NCI-H748 (cell line): ENCODE results near the gene APBA2.

Source experiments
- DNase-seq: peaks from one replicate; lab custom pipeline; 2025; ENCODE audit not compliant: unreplicated experiment; lab: John Stamatoyannopoulos, UW

The APBA2 gene

GRCh38 chr15:28955160-28955992, 69.6 kb downstream of the APBA2 start:
- DNase-seq = peak; percentile 12

GRCh38 chr15:28955993-28956421, 70.2 kb downstream of the APBA2 start:
- no peak for DNase-seq

DNA sequence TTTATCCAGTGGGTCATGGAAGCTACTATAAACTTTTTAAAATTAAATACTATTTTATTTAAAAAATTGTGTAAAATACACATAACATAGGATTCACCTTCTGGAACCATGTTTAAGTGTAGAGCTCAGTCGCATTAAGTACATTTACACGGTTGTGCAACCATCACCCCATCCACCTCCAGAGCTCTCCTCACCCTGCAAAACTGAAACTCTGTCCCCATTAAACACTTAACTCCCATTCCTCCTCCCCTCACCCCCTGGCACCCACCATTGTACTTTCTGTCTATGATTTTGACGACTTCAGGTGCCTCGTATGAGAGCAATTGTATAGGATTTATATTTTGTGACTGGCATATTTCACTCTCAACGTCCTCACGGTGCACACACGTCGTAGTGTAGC, 70.7 kb downstream of the APBA2 start:
- no peak for DNase-seq

- DNase-seq = no peak
These were observed 72.1 kb downstream of the APBA2 start for GRCh38 chr15:28957606-28958498.

GRCh38 chr15:28959326-28959725, 73.6 kb downstream of the APBA2 start:
- DNase-seq = no peak

- DNase-seq = no peak
These were observed 75.2 kb downstream of the APBA2 start for GRCh38 chr15:28960979-28961378.

- no peak for DNase-seq
These were observed 75.6 kb downstream of the APBA2 start for GRCh38 chr15:28961391-28961790.

GRCh38 chr15:28962851-28963710, 77.3 kb downstream of the APBA2 start:
- DNase-seq = peak; percentile 2

DNA sequence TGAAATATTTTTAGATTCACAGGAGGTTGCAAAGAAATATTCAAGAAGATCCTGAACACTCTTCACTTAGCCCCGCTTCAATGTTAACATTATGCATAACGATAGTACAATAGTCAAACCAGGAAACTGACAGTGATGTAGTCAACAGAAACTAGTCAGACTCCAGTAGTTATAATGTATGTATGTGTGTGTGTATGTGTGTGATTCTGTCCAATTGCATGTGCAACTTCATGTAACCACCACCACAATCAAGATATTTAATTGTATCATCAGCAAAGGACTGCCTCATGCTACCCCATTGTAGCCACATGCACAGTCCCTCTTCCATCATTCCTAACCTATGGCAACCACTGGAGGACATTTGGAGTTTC, 77.9 kb downstream of the APBA2 start:
- DNase-seq = no peak

GRCh38 chr15:28964098-28964497, 78.3 kb downstream of the APBA2 start:
- DNase-seq = no peak

- no peak for DNase-seq
These were observed 81.3 kb downstream of the APBA2 start for GRCh38 chr15:28967066-28967465.

- no peak for DNase-seq
These were observed 82.2 kb downstream of the APBA2 start for GRCh38 chr15:28967990-28968389.

GRCh38 chr15:28969511-28970085, 83.8 kb downstream of the APBA2 start:
- DNase-seq = no peak

DNA sequence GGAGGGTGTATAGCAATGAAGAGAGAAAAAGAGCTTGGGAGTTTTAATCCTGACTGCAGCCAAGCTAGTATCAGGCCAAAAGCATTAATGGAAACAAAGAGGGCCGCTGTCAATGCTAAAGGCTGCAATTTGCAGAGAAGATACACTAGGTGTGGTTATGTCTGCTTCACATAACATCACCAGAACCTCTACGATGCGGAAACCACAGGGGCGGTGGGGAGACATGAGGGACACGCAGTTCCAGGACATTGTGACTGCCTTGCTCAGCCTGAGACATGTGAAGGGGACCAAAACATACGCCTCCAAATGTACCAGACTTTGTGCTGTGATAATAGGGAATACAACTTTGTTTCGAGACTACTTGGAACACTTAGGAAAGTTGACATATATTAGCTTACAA, 88.4 kb downstream of the APBA2 start:
- no peak for DNase-seq

DNA sequence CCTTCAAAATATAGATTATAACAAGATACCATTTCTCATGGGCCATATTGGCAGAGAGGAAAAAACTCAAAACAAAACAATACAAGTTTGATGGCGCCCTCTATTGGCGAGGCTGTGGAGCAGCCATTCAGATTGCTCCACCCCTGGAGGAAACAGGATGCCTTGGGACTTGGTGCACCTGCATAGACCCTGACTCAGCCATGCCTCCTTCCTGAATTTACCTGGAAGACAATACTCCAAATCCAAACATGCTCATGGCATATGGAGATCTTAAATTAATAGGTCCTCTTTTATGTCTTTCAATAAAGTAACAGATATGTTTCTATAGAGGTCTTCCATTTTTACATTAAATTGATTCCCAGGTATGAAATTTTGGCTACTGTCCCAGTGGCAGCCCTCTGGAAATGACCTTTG, 90.0 kb downstream of the APBA2 start:
- peak; percentile 46 for DNase-seq

GRCh38 chr15:28977377-28978010, 91.7 kb downstream of the APBA2 start:
- DNase-seq = no peak

DNA sequence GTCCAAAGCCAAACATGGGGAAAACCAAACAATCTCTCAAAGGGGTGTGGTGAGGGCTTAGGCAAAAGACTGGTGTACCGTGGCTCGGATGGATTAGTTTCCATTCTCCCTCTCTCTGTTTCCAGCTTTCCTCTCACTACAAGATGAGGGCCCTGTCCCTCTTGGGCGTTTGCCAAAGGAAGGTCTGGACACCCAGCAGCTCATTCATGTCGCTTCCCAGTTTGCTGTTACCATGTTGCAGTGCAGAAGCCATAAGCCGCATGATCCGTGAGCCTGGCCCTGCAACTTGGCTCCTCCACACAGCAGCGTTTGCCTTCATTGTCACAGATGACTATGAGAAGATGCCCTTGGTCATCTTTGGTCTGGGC, 92.2 kb downstream of the APBA2 start:
- no peak for DNase-seq

DNA sequence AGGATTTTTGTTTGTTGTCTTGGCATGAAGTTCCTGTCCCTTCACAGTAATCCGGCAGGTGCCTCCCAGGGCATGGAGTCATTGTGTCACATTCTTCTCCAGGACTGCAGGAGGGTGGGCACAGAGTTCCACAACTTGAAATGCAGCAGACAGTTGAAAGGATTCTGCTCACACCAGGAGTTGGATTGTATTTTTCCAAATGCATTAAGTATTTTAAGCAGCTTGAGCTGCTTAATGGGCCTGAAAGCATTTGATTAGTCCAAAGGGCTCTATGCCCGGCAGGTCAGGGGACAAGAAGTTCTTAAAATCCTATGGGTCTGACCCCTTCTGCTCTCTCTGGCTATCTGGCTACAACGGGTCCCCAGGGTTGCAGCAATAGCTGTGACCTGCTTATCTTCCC, 92.9 kb downstream of the APBA2 start:
- no peak for DNase-seq

DNA sequence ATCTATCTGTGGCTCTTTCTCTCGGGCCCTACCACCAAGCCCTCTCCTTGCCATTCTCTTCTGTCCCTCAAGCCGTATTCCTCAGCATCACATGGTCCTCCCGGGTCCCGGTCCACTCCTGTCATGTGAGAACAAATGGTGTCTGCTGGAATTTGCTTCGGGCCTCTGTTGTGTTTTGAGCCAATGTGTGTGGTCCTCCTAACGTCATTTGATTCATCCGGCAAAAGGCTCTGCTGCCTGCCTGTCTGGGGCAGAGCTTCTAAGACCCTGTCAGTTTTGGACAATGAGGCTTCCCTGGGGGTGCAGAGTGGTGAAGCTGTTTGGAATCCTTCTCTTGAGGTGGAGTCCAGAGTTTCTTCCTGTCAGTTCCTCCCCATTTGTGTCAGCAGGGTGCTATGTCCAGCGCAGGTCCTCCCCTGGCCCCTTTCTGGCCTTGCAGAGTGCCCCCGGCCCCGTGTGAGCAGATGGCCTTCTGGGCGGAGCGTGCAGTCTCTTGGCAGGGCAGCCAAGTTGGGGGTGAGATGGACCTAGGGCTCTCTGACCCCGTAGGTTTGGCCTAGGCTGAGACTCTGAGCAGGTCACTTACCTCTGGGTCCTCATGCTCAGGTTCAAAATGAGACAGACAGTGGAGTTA, 93.6 kb downstream of the APBA2 start:
- DNase-seq = no peak
